Esophagus squamous epithelium (tissue), 5 donors: ENCODE data around the gene CASKIN1. TPM values are rescaled to one million over a fixed set of nuclear protein-coding genes. Genes with fewer than 3 reads are reported as not detected.

Source experiments
- DNase-seq: peaks from one replicate; lab custom pipeline; 2025; lab: John Stamatoyannopoulos, UW
- H3K27ac ChIP-seq, 4 donors: fragments of 200-600 bp; sonication (generic); one replicate each; pipeline ENCODE4 v1.5.1; 2016 to 2019; ENCODE audit warnings: mild to moderate bottlenecking in 1 of 4
- H3K27me3 ChIP-seq, 4 donors: fragments of 200-600 bp; sonication (generic); 1 replicate in 3 of 4; 2 replicates in 1 of 4; pipeline versions ENCODE4 v1.5.1 to v1.6.0; 2017 to 2021; ENCODE audit warnings: antibody characterized with exemption in 1 of 4
- H3K36me3 ChIP-seq, 3 donors: fragments of 200-600 bp; sonication (generic); one replicate each; pipeline ENCODE4 v1.5.1; 2016 to 2019
- H3K4me1 ChIP-seq, 3 donors: fragments of 200-600 bp; sonication (generic); one replicate each; pipeline ENCODE4 v1.5.1; 2017 to 2019
- H3K4me3 ChIP-seq, 4 donors: fragments of 200-600 bp; sonication (generic); 1 replicate in 3 of 4; 2 replicates in 1 of 4; pipeline ENCODE4 v1.5.1; 2016 to 2019; ENCODE audit warnings: mild to moderate bottlenecking in 2 of 4, moderate library complexity in 1 of 4
- H3K9me3 ChIP-seq, 3 donors: fragments of 200-600 bp; sonication (generic); one replicate each; pipeline ENCODE4 v1.5.1; 2016 to 2019
- CTCF ChIP-seq, 6 experiments: fragments of 450-650 bp in 4 of 6; fragments of 200-600 bp in 2 of 6; sonication (generic) in 2 of 6; IDR thresholded peaks; one replicate each; pipeline ENCODE4 v1.5.1; 2016 to 2019; ENCODE audit warnings: antibody characterized with exemption in 6 of 6, mild to moderate bottlenecking in 4 of 6, moderate library complexity in 4 of 6
- POLR2A ChIP-seq, 4 donors: fragments of 450-650 bp; IDR thresholded peaks; one replicate each; pipeline ENCODE4 v1.6.1; 2017; ENCODE audit warnings: antibody characterized with exemption in 4 of 4, mild to moderate bottlenecking in 4 of 4, moderate library complexity in 3 of 4
- WGBS, 2 donors: methylation state at CpG; one replicate each; pipeline ENCODE4 v1.1.5; 2018; 5-methylcytosine and 5-hydroxymethylcytosine counted together
- intact Hi-C: fragments of 100-400 bp; cut with DNase I; formaldehyde crosslinking; loops from one replicate; pipeline ENCODE4 v1.15.0; 2022
- total RNA-seq, 4 donors: library from RNA; depleted of rRNA; stranded (reverse); fragments of >200 nt; gene quantifications; one replicate each; pipeline ENCODE4 v1.1.0, GENCODE V29; 2016
- donor health status: DM: yes; HTN: yes; CAD: no.

The CASKIN1 gene
- total RNA-seq, 4 donors from 2014 or later = 0.04 to 0.38 TPM; not detected in 2

GRCh38 chr16:2161911-2162310, 34.5 kb downstream of the CASKIN1 start:
- DNase-seq = no peak
- H3K4me1 ChIP-seq = peaks cover 65 to 73% (median 68%) of the 10 kb centered on the region in 3 donors
- intact Hi-C loops = no loop called here

DNA sequence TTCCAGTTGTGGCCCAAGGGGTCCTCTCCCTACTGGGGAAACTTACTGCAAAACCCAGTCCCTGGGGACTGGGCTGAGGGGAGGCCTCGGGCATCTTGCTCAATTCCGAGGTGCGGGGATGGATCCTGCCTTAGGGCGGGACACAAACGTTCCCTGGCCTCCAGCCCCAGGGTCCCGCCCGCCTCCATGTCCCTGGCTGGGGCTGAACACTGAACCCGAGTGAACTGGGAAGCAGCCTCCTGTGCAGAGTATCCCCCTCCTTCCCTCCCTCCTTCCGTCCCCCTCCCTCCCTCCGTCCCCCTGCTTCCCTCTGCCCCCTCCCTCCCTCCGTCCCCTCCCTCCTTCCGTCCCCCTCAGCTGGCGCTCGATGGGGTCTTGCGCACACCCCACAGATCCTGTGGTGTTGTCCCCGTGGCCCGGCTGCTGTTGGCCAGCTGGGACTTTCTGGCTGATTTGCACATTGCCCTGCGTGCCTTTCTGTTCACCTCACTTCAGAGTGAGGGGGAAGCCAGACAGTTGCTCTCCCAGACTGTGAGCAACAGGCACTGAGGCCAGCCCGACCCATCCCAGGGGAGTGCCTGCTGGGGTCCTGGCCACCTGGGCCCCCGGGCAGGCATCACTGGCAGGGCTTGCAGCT, 35.4 kb downstream of the CASKIN1 start:
- H3K36me3 ChIP-seq = peaks cover 0 to 6% (median 0%) of the 10 kb centered on the region in 3 donors
- intact Hi-C loops = no loop called here
- no peak for TF ChIP-seq CTCF (IDR thresholded peaks at IDR 0.05)
- no peak for TF ChIP-seq POLR2A (IDR thresholded peaks at IDR 0.05)
- H3K4me3 ChIP-seq = peak overlapping the region in 3 of 4 donors; percentile 6 to 43 (median 13)
- no peaks in the 10 kb centered on the region for H3K27me3 ChIP-seq
- peaks cover 74 to 82% (median 74%) of the 10 kb centered on the region in 3 donors for H3K4me1 ChIP-seq
- DNase-seq = no peak
- H3K27ac ChIP-seq = peak overlapping the region; percentile 92 to 98 (median 95)
- WGBS, 2 donors = 35% methylated on average over 5 to 8 of the region's 20 CpGs
- H3K9me3 ChIP-seq = no peaks in the 10 kb centered on the region

More at GRCh38 chr16:2161911-2162310, 34.5 kb downstream of the CASKIN1 start:
- Histone ChIP-seq H3K27me3 (no peaks in the 10 kb centered on the region), H3K4me3 (peak overlapping the region in 1 of 4 donors; percentile 43), H3K27ac (peak overlapping the region; percentile 92 to 98 (median 95)), H3K36me3 (peaks cover 0 to 15% (median under 1%) of the 10 kb centered on the region in 3 donors), H3K9me3 (no peaks in the 10 kb centered on the region)
- no CpG with 5 or more reads among the region's 10 CpGs for WGBS, 2 donors
- TF ChIP-seq POLR2A (IDR thresholded peaks at IDR 0.05) (no peak), CTCF (IDR thresholded peaks at IDR 0.05) (no peak)

DNA sequence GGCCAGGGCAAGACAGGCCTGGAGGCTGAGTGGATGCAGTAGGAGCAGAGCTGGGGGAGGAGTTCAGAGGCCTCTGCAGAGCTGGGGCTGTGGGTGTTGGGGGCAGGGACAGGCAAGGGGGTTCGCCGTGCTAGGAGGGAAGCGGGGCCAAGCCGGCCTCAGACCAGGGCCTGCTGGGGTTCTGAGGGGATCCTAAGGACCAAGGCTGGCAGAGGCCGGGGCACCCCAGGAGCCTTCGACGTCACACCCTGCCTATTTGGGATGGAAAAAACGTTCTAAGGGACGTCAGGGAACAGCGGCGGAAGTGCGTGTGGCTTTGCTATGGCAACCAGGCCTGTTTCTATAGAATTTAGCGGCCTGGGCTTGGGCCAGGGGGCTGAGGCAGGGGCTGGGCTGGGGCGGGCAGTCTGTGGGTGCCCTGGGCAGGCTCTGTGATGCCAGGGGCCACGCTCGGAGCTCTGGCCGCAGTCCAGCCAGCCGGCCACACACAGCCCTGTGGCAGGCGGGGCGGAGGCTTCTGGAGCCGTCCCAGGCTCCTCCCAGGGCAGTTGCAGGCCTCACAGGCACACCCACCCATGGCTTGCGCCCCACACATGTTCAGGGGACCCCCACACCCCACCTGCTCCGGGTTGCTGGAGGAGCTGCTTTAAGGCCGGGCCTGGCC, 37.1 kb downstream of the CASKIN1 start:
- intact Hi-C loops = no loop called here

DNA sequence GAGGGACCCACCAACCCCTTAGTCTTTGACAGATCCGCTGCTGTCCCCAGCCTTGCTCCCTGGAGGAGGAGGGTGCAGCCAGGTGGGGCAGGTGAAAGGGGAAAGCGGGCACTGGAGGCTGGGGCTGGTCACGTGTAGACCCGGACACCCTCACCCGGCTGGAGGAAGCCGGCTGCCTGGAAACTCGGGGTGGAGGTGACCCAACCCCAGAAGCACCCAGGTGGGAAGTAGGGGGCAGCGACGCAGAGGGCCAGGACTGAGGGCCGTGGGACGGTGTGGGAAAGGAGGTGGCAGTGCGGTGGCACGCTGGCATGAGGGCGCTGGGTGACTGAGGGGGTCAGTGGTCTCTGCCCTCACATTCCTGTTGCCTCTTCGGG, 38.2 kb downstream of the CASKIN1 start:
- intact Hi-C loops = no loop called here
- WGBS, 2 donors = 61 to 73% methylated on average over 8 to 12 of the region's 15 CpGs
- no peak for DNase-seq
- no peaks in the 10 kb centered on the region for H3K9me3 ChIP-seq
- H3K4me3 ChIP-seq = peak overlapping the region in 1 of 4 donors; percentile 91
- TF ChIP-seq POLR2A (IDR thresholded peaks at IDR 0.05) (no peak), CTCF (IDR thresholded peaks at IDR 0.05) (no peak)
- peak overlapping the region; percentile 92 to 98 (median 95) for H3K27ac ChIP-seq
- H3K4me1 ChIP-seq = peaks cover 81 to 91% (median 82%) of the 10 kb centered on the region in 3 donors
- H3K36me3 ChIP-seq = peaks cover 0 to 10% (median 0%) of the 10 kb centered on the region in 3 donors
- no peaks in the 10 kb centered on the region for H3K27me3 ChIP-seq

More for the DNA sequence above, 37.1 kb downstream of the CASKIN1 start:
- TF ChIP-seq POLR2A (IDR thresholded peaks at IDR 0.05) = no peak
- TF ChIP-seq CTCF (IDR thresholded peaks at IDR 0.05) = no peak
- Histone ChIP-seq H3K36me3 (peaks cover 0 to under 1% (median 0%) of the 10 kb centered on the region in 3 donors), H3K4me1 (peaks cover 76 to 90% (median 78%) of the 10 kb centered on the region in 3 donors), H3K4me3 (peak overlapping the region in 3 of 4 donors; percentile 18 to 91 (median 34)), H3K9me3 (no peaks in the 10 kb centered on the region), H3K27me3 (no peaks in the 10 kb centered on the region), H3K27ac (peak overlapping the region; percentile 92 to 98 (median 95))
- no peak for DNase-seq
- 21 to 30% methylated on average over 3 to 13 of the region's 24 CpGs for WGBS, 2 donors
